Measurements from ENCODE around the gene MYADM. TPM values are rescaled to one million over a fixed set of nuclear protein-coding genes. Genes with fewer than 3 reads are reported as not detected.

Gene MYADM
- total and polyA plus RNA-seq, 8 donors = 14.0 to 57.6 (median 31.0) TPM

DNA sequence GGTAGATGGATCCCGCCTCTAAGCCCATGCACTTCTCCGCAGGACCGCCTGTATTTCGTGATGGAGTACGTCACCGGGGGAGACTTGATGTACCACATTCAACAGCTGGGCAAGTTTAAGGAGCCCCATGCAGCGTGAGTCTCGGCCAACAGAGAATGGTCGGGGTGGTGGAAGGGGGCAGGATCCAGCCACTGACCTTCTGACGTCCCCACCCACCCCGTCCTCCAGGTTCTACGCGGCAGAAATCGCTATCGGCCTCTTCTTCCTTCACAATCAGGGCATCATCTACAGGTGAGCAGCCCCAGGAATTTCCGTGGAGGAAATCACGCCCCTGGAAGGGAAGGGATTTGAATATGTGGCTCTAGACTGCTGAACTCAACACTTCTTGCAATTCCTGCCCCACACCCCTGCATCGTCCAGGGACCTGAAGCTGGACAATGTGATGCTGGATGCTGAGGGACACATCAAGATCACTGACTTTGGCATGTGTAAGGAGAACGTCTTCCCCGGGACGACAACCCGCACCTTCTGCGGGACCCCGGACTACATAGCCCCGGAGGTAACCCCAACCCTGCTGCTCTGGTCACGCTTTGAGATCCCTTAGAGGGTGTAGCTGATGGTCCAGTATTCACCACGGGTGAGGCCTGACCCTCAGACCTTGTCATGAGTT is 32.6 kb downstream of the MYADM start:
- no peaks in the 10 kb centered on the region for H3K4me1 ChIP-seq
- intact Hi-C loops (cut with DNase I) = no loop called here
- H3K27ac ChIP-seq = no peak overlapping the region
- FAIRE-seq (no peak), ATAC-seq (no peak), DNase-seq (no peak)
- 77 to 85% methylated on average over 27 of the region's 27 CpGs for WGBS, 2 donors
- peaks cover 0 to 7% (median 0%) of the 10 kb centered on the region in 4 donors for H3K27me3 ChIP-seq
- TF ChIP-seq, protein P1, sequence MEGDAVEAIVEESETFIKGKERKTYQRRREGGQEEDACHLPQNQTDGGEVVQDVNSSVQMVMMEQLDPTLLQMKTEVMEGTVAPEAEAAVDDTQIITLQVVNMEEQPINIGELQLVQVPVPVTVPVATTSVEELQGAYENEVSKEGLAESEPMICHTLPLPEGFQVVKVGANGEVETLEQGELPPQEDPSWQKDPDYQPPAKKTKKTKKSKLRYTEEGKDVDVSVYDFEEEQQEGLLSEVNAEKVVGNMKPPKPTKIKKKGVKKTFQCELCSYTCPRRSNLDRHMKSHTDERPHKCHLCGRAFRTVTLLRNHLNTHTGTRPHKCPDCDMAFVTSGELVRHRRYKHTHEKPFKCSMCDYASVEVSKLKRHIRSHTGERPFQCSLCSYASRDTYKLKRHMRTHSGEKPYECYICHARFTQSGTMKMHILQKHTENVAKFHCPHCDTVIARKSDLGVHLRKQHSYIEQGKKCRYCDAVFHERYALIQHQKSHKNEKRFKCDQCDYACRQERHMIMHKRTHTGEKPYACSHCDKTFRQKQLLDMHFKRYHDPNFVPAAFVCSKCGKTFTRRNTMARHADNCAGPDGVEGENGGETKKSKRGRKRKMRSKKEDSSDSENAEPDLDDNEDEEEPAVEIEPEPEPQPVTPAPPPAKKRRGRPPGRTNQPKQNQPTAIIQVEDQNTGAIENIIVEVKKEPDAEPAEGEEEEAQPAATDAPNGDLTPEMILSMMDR (IDR thresholded peaks at IDR 0.05) = no peak
- H3K36me3 ChIP-seq = no peaks in the 10 kb centered on the region
- no peak overlapping the region for H3K4me3 ChIP-seq
- H3K9me3 ChIP-seq = no peaks in the 10 kb centered on the region

DNA sequence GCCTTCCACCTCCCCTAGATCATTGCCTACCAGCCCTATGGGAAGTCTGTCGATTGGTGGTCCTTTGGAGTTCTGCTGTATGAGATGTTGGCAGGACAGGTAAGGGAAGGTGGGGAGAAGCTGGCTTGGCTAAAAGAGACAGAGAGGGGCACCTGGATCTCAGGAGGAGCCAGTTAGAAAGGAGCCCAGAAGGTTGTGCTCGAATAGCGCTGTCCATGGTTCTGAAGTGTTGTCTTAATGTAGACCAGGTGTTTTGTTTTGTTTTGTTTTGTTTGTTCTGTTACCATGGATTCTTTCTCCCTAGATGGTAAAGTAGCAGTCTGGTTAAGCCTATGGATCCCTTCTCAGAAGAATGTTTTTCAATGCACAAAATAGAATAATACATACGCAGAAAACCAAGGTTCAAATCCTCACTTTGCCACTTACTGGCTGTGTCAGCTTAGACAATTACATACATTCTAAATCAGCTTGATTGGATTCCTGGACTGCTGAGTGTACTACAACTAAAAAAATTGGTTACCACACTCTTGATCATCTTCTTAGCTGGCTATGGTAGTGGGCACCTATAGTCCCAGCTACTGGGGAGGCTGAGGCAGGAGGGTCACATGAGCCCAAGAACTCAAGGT is 35.5 kb downstream of the MYADM start:
- Histone ChIP-seq H3K36me3 (no peaks in the 10 kb centered on the region), H3K27ac (no peak overlapping the region), H3K4me3 (no peak overlapping the region), H3K9me3 (no peaks in the 10 kb centered on the region), H3K4me1 (no peaks in the 10 kb centered on the region), H3K27me3 (peaks cover 0 to 24% (median 4%) of the 10 kb centered on the region in 4 donors)
- intact Hi-C loops (cut with DNase I) = no loop called here
- 34 to 42% methylated on average over 4 of the region's 4 CpGs for WGBS, 2 donors
- peak; percentile 38 to 84 (median 63) for ATAC-seq
- no peak for FAIRE-seq
- TF ChIP-seq, protein P1 (IDR thresholded peaks at IDR 0.05) = no peak
- DNase-seq = peak in 2 of 6 donors; percentile 37 to 46

DNA sequence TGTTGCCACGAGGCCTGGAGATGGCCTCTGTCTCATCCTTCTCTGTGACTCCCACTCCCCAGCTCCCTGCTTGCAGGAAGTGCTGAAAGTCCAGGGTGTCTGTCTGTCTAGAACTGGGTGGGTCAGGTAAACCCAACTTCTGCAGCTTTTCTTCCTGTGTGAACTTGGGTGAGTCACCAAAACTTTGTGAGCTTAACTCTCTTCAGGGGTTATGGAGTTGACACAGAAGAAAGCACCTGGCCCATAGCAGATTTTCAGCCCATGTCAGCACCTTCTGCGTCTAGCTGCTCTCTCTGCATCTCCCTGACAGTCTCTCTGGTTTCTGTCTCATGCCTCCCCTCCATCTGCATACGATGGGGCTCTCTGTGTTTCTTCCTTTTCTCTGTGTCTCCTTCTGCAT is 37.2 kb downstream of the MYADM start:
- no peaks in the 10 kb centered on the region for H3K9me3 ChIP-seq
- 21 to 23% methylated on average over 3 of the region's 3 CpGs for WGBS, 2 donors
- no peak for DNase-seq
- TF ChIP-seq, protein P1 (IDR thresholded peaks at IDR 0.05) = no peak
- intact Hi-C loops (cut with DNase I) = no loop called here
- no peak for FAIRE-seq
- ATAC-seq = no peak
- H3K4me3 ChIP-seq = no peak overlapping the region
- H3K27ac ChIP-seq = no peak overlapping the region
- H3K4me1 ChIP-seq = no peaks in the 10 kb centered on the region
- peaks cover 0 to 32% (median 9%) of the 10 kb centered on the region in 4 donors for H3K27me3 ChIP-seq
- no peaks in the 10 kb centered on the region for H3K36me3 ChIP-seq

DNA sequence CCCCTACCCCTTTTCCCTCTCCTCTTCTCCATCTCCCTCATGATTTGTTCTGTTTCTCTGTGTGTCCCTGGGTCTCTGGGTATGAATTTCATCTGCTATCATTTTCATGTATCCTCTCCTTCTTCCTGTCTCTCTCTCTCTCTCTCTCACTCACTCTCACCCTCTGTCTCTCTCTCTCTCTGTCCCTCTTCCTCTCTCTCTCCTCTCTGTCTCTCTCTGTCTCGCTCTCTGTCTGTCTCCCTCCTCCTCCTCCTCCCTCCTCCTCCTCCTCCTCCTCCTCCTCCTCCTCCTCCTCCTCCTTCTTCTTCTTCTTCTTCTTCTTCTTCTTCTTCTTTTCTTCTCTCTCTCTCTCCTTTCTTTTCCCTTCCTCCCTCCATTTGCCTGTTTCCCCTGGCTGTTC is 38.1 kb downstream of the MYADM start:
- H3K4me1 ChIP-seq = no peaks in the 10 kb centered on the region
- WGBS, 2 donors = 58 to 65% methylated on average over 1 of the region's 1 CpG
- TF ChIP-seq, protein P1 (IDR thresholded peaks at IDR 0.05) = no peak
- peaks cover 0 to 36% (median 9%) of the 10 kb centered on the region in 4 donors for H3K27me3 ChIP-seq
- H3K27ac ChIP-seq = no peak overlapping the region
- H3K4me3 ChIP-seq = no peak overlapping the region
- intact Hi-C loops (cut with DNase I) = no loop called here
- FAIRE-seq (no peak), DNase-seq (no peak), ATAC-seq (no peak)
- no peaks in the 10 kb centered on the region for H3K36me3 ChIP-seq
- H3K9me3 ChIP-seq = no peaks in the 10 kb centered on the region
